ENCODE results near the gene LPAR3.

- no peak for TF ChIP-seq CTCF (IDR thresholded peaks at IDR 0.05)
- TF ChIP-seq EZH2 (IDR thresholded peaks at IDR 0.05; ENCODE audit: borderline replicate concordance, insufficient read depth, low read depth, low read length, poor library complexity, severe bottlenecking), result no peak
Observed at GRCh38 chr1:84870591-84870990, 22.4 kb downstream of the LPAR3 start.

All from B cell (primary cell).